ENCODE results near the gene POLK.
"Not testable (repeated sequence)": the region's sequence is repeated elsewhere in the genome, so short reads cannot be mapped to it uniquely, and the experiment has no call there.

POLK gene

DNA sequence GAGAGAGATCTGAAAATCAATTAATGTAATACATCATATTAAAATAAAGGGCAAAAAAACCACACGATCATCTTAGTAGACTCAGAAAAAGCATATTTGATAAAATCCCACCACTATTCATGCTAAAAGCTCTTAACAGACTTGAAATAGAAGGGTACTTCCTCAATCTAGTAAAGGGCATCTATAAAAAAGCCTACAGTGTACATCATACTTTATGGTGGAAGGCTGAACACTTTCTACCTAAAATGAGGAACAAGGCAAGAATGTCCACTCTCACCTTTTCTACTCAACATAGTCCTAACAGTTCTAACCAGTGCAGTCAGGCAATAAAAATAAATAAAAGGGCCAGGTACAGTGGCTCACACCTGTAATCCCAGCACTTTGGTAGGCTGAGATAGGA lies 38.9 kb downstream of the POLK start:
- no peak for DNase-seq (ENCODE audit: low read depth in 2 of 2)

DNA sequence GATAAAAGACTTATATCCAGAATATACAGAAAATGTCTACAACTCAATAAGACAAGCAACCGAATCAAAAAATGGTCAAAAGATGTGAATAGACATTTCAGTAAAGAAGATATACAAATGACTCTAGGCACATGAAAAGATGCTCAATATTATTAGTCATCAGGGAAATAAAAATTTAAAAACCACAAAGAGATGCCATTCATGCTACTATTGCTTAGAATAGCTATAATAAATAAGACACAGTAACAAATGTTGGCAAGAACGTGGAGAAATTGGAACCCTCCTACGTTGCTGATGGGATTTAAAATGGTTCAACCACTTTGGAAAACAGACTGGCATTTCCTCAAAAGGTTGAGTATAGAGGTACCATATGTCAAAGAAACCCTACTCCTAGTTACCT lies 39.8 kb downstream of the POLK start:
- DNase-seq (ENCODE audit: low read depth in 2 of 2), result no peak

- no peak for DNase-seq (ENCODE audit: low read depth in 2 of 2)
Measured at GRCh38 chr5:75552764-75553163, 41.1 kb downstream of the POLK start.

GRCh38 chr5:75553358-75553757 lies 41.7 kb downstream of the POLK start:
- no peak for DNase-seq (ENCODE audit: low read depth in 2 of 2)

DNA sequence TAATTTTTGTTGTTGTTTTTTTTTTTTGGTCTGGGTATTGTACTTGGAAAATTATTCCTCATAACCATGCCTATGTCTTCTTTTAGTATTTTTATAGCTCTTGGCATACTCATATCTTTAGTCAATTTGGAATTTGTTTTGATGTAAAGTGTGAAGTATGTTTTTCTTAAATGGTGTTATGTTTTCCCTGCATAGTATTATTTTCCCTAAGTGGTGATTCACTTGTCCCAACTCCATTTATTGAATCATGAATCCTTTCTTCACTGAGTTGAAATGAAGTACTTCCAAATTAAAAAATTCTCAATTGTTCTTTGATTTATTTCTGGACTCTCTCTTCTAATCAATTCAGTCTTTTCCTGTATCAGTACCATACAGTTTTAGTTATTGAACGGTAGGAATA lies 46.5 kb downstream of the POLK start:
- DNase-seq (ENCODE audit: low read depth in 2 of 2), result no peak

GRCh38 chr5:75558981-75559632 lies 47.4 kb downstream of the POLK start:
- no peak for DNase-seq (ENCODE audit: low read depth in 2 of 2)

GRCh38 chr5:75560655-75561054 lies 49.0 kb downstream of the POLK start:
- DNase-seq (ENCODE audit: low read depth in 2 of 2), result not testable (repeated sequence)

- not testable (repeated sequence) for DNase-seq (ENCODE audit: low read depth in 2 of 2)
Measured at GRCh38 chr5:75565991-75566709, 54.5 kb downstream of the POLK start.

- peak; percentile 28 to 35 for DNase-seq (ENCODE audit: low read depth in 2 of 2)
Measured at GRCh38 chr5:75566710-75567309, 55.1 kb downstream of the POLK start.

DNA sequence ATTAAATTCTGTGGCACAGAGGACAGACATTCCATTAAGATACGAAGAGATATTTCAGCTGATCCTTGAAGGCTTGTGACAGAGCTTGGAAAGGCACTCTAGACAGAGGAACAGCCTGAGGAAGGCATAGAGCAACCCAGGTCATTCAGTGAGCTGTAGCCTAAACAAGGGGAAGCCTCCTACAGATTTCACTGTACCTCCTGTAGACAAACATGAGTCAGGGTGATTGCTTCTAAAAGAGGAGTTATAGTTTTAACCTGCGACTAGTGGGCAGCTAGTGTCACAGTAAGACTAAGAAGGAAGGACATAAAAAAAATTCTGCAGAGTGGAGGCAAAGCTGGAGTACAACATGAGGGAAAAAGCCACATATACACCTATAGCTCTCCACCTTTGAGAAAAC lies 56.0 kb downstream of the POLK start:
- no peak for DNase-seq (ENCODE audit: low read depth in 2 of 2)

DNA sequence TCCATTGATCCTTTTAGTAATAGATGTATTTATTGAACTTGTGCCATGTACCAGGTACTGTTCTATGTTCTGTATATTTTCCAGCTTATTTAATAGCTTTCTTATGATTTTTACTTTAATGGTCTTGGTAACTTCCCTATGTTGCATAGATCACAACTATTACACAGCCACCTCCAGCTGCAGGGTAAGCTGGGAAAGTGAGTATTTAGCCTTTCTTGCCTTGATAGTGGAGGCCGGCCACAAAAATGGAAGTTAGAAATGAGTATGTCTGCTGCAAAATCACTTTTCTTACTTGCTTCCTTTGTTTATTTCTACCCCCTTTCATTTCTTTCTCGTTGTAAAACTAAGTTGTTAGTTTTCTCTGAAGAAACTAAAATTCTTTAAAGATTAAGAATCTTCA lies 56.5 kb downstream of the POLK start:
- DNase-seq (ENCODE audit: low read depth in 2 of 2), result no peak

DNA sequence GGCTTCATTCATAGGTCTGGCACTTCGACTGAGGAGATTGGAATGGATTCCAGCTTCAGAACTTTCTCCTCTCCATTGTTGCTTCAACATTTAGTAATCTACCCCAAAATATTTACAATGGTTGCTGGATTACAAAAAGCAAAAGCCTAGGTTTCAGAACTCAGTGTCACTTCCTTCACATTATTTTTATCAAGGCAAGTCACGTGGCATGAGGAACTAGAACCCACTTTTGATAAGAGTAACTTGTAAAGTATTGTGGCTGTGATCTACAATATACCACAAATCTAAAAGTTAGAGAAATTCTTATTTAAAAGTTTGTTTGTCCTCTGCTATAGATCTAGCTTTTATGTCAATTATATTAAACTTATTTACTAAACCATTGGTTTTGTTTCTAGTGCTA lies 59.9 kb downstream of the POLK start:
- DNase-seq (ENCODE audit: low read depth in 2 of 2), result no peak

DNA sequence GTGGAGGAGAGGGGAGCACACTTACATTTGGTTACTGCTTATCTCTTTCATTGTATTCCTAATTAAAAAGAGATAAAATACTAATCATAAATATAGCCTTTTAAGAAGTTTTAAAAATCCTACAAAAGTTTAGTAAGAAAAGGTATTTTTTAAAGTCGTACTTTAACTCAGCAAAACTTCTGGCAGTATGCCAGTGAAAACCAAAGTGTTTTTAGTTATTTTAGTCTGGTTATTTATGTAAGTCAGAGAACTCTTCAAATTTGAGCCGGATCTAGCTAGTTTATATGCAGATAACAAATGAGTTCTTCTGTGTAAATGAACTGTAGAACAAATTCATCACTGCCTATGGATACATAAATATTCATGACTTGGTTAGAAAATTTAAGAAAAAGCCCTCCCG lies 63.1 kb downstream of the POLK start:
- no peak for DNase-seq (ENCODE audit: low read depth in 2 of 2)

DNA sequence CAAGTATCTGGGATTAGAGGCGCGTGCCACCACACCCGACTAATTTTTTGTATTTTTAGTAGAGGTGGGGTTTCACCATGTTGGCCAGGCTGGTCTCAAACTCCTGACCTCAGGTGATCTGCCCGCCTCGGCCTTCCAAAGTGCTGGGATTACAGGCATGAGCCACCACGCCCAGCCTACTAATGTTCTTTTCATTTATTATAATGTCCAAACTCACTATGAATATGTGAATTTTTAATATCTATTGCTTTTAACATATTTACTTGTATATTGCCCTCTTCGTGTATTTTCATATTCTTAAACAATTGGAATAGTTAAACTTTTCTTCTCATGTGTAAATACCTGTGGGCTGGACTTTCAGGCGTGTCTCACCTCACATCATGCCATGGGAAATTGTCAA lies 66.6 kb downstream of the POLK start:
- not testable (repeated sequence) for DNase-seq (ENCODE audit: low read depth in 2 of 2)

- no peak for DNase-seq (ENCODE audit: low read depth in 2 of 2)
Measured at GRCh38 chr5:75584641-75585040, 73.0 kb downstream of the POLK start.

GRCh38 chr5:75588666-75589065 lies 77.0 kb downstream of the POLK start:
- no peak for DNase-seq (ENCODE audit: low read depth in 2 of 2)

DNA sequence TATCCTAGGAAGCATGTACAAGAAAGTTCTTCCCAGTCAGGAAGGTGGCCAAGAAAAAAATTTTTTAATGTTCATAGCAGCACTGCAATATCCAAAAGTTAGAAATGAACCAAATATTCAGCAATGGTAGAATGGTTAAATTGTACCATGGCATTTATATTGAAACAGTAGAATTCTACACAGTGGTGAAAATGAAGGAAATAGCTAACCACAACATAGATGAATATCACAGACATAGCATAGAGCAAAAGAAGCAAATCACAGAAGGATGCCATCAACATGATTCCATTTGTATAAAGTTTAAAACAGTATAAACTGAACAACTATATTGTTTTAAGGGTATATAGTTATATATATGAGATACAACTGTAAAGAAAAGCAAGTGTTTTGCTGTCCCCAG lies 88.8 kb downstream of the POLK start:
- no peak for DNase-seq (ENCODE audit: low read depth in 2 of 2)

GRCh38 chr5:75601567-75601966 lies 89.9 kb downstream of the POLK start:
- DNase-seq (ENCODE audit: low read depth in 2 of 2), result no peak

DNA sequence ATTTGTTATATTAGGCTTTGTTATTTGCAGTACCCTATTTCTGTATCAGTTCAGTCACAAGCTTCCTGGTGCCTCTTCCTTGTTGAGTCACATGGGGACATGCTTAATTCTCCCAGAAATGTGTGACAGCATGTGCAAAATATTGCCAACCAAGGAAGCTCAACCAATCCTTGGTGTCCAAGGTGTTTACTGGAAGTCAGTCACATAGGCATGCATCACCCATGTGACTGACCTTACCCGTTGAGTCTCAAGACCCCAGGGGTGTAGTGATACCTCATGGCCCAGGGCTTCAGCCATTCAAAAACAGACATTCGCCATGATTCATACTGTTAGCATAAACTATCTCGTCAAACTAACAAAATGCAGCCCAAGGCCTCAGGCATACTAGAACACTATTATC lies 90.3 kb downstream of the POLK start:
- DNase-seq (ENCODE audit: low read depth in 2 of 2), result no peak

- no peak for DNase-seq (ENCODE audit: low read depth in 2 of 2)
Measured at GRCh38 chr5:75603371-75603770, 91.7 kb downstream of the POLK start.

DNA sequence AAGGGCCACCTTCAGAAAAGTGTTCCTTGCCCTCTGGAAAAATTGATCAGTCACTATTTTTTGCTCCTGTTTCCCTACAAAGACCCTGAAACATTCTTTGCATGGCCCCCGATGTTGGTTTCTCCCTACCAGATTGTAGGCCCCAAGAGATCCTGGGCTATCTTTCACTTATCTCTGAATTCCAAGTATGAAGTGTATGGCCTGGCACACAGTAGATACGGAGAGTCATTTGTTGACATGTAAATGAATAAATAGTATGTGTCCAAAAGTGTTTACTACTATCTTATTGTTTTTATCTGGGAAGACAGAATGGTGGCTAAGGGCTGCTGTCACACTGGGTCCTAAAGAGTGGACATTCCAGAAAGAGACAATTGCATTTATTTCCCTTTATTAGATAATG lies 92.1 kb downstream of the POLK start:
- no peak for DNase-seq (ENCODE audit: low read depth in 2 of 2)

- DNase-seq (ENCODE audit: low read depth in 2 of 2), result not testable (repeated sequence)
Measured at GRCh38 chr5:75607341-75607740, 95.7 kb downstream of the POLK start.

GRCh38 chr5:75608870-75609269 lies 97.2 kb downstream of the POLK start:
- no peak for DNase-seq (ENCODE audit: low read depth in 2 of 2)

Measured in stimulated activated CD4-positive, alpha-beta T cell treated with anti-CD3 and anti-CD28 coated beads, Interleukin-1b, Interleukin-23, amount 100 ng/mL, for 4 hours (primary cell).